ENCODE results near the gene TAS2R46.

DNA sequence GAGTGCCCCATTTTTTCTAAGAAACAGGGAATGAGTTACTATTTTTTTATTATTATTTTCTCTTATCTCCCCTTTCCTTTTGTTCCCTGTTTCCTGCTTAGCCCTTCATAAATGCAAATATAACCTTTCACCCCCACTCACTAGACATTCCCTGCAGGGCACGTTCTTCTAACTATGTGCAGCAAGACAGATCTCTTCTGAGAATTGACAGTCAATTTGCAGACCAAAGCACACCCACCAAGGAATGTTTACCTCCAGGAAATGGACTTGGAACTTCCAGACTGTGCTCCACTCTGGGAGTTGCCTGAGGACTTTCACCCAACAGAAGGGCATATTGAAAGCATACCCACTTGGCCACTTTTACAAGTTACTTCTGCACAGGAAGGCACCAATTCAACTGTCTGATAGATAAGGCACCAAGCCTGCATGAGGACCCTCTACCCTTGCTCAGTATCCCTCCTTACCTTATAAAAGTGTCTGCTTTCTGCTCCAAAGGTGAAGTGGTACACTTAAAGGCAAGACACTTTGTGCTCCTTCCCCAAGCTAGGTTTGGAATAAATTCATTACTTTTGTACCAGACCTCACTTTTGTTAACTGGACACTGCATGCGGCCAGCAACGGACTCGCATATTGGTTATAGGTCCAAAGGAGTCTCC is 46.2 kb downstream of the TAS2R46 start:
- no peak for TF ChIP-seq CTCF (conservative IDR thresholded peaks at IDR 0.05)
- TF ChIP-seq EZH2 (IDR thresholded peaks at IDR 0.05; ENCODE audit: low read depth), result no peak

Measured in PC-9 (cell line).